Left ventricle myocardium inferior (tissue), 1 donor: ENCODE measurements around the gene MYMX. TPM values are rescaled to one million over a fixed set of nuclear protein-coding genes. Genes with fewer than 3 reads are reported as not detected.

Source experiments
- DNase-seq: peaks from one replicate; pipeline ENCODE4 v3.0.0-alpha.2; 2020
- H3K27ac ChIP-seq: fragments of 200-600 bp; replicated peaks from 2 replicates; pipeline ENCODE4 v1.8.0; 2021
- H3K27me3 ChIP-seq: fragments of 200-600 bp; 2 replicates; pipeline ENCODE4 v1.8.0; 2021; ENCODE audit warnings: low read depth
- H3K36me3 ChIP-seq: fragments of 200-600 bp; 2 replicates; pipeline ENCODE4 v1.8.0; 2021
- H3K4me1 ChIP-seq: fragments of 200-600 bp; 2 replicates; pipeline ENCODE4 v1.8.0; 2021
- H3K4me3 ChIP-seq: fragments of 200-600 bp; 2 replicates; pipeline ENCODE4 v1.8.0; 2021; ENCODE audit warnings: mild to moderate bottlenecking, moderate library complexity
- H3K9me3 ChIP-seq: fragments of 200-600 bp; replicated peaks from 2 replicates; pipeline ENCODE4 v1.8.0; 2021
- CTCF ChIP-seq: fragments of 200-600 bp; IDR thresholded peaks from 2 replicates; pipeline ENCODE4 v1.8.0; 2021; ENCODE audit warnings: antibody characterized with exemption, mild to moderate bottlenecking, borderline replicate concordance
- intact Hi-C: fragments of 100-400 bp; cut with micrococcal nuclease; formaldehyde crosslinking; loops from one replicate; pipeline ENCODE4 v1.11.0; 2022
- total RNA-seq: library from RNA; stranded (reverse); fragmentation: NEBNext Ultra II Directional; extraction: Animal tissue kit (Norgen Biotek cat#: 25700); gene quantifications from one replicate; pipeline ENCODE4 v1.2.1, GENCODE V29; 2021
- donor health status: DM: no; HTN: yes; CAD: no; lungs with severe emphysema.

The MYMX gene
- total RNA-seq, 1 donor from 2014 or later, result 0.36 TPM

GRCh38 chr6:44254191-44255104 is 37.7 kb downstream of the MYMX start:
- no peak overlapping the region for H3K4me3 ChIP-seq
- H3K36me3 ChIP-seq, result peaks cover 67% of the 10 kb centered on the region
- H3K27ac ChIP-seq, result peak overlapping the region; percentile 15
- H3K4me1 ChIP-seq, result peaks cover 83% of the 10 kb centered on the region
- intact Hi-C loops, result no loop called here
- no peak for DNase-seq
- H3K9me3 ChIP-seq, result no peaks in the 10 kb centered on the region
- H3K27me3 ChIP-seq, result no peaks in the 10 kb centered on the region
- TF ChIP-seq CTCF, result no peak

- peaks cover 67% of the 10 kb centered on the region for H3K36me3 ChIP-seq
- peak overlapping the region; percentile 96 for H3K27ac ChIP-seq
- no peak for DNase-seq
- TF ChIP-seq CTCF, result no peak
- no peaks in the 10 kb centered on the region for H3K27me3 ChIP-seq
- no peak overlapping the region for H3K4me3 ChIP-seq
- intact Hi-C loops, result no loop called here
- no peaks in the 10 kb centered on the region for H3K9me3 ChIP-seq
- peaks cover 75% of the 10 kb centered on the region for H3K4me1 ChIP-seq
Measured at GRCh38 chr6:44255105-44255808, 38.5 kb downstream of the MYMX start.

- TF ChIP-seq CTCF, result no peak
- H3K4me1 ChIP-seq, result peaks cover 66% of the 10 kb centered on the region
- H3K36me3 ChIP-seq, result peaks cover 59% of the 10 kb centered on the region
- intact Hi-C loops, result no loop called here
- DNase-seq, result no peak
- peak overlapping the region; percentile 96 for H3K27ac ChIP-seq
- peak overlapping the region; percentile 99 for H3K4me3 ChIP-seq
- no peaks in the 10 kb centered on the region for H3K9me3 ChIP-seq
- no peaks in the 10 kb centered on the region for H3K27me3 ChIP-seq
Measured at GRCh38 chr6:44255871-44256774, 39.4 kb downstream of the MYMX start.

GRCh38 chr6:44256775-44257024 is 40.0 kb downstream of the MYMX start:
- Histone ChIP-seq H3K4me3 (peak overlapping the region; percentile 99), H3K36me3 (peaks cover 53% of the 10 kb centered on the region)

More at GRCh38 chr6:44256775-44257024, 40.0 kb downstream of the MYMX start:
- Histone ChIP-seq H3K27me3 (no peaks in the 10 kb centered on the region), H3K9me3 (no peaks in the 10 kb centered on the region), H3K4me1 (peaks cover 60% of the 10 kb centered on the region), H3K27ac (peak overlapping the region; percentile 96)
- intact Hi-C loops, result no loop called here
- no peak for DNase-seq
- no peak for TF ChIP-seq CTCF
